Common myeloid progenitor, CD34-positive (primary cell): ENCODE results near the gene DHX8.

Experiments used
- CTCF ChIA-PET: fragments of 350-600 bp; sonication (Branson Sonifier 250); formaldehyde crosslinking; loops from one replicate; lab custom pipeline; 2021; ENCODE audit warnings: antibody characterized with exemption; lab: Charles Lee
- POLR2A ChIA-PET: fragments of 350-600 bp; sonication (Branson Sonifier 250); formaldehyde crosslinking; loops from one replicate; lab custom pipeline; 2021; ENCODE audit warnings: antibody characterized with exemption; lab: Charles Lee
- DNase-seq, 3 donors: peaks; one replicate each; pipeline versions ENCODE4 v3.0.0 to v3.0.0-alpha.2; 2013
- H3K27ac ChIP-seq, 2 experiments: 1 replicate in 1 of 2; 2 replicates in 1 of 2; pipeline ENCODE4 v1.7.0; 2013; ENCODE audit warnings: inconsistent platforms in 2 of 2, low read length in 2 of 2, mild to moderate bottlenecking in 2 of 2, low read depth in 1 of 2, moderate library complexity in 1 of 2; ENCODE audit not compliant: severe bottlenecking in 2 of 2, insufficient read depth in 1 of 2, poor library complexity in 1 of 2
- H3K27me3 ChIP-seq, 5 experiments: replicated peaks in 2 of 5; 1 replicate in 3 of 5; 2 replicates in 2 of 5; pipeline versions ENCODE4 v1.6.1 to v1.7.0; 2013; ENCODE audit warnings: low read length in 4 of 5, mild to moderate bottlenecking in 2 of 5, moderate library complexity in 2 of 5, inconsistent platforms in 1 of 5; ENCODE audit not compliant: insufficient read depth in 5 of 5, control insufficient read depth in 4 of 5
- H3K36me3 ChIP-seq, 4 experiments: 1 replicate in 2 of 4; 2 replicates in 2 of 4; pipeline versions ENCODE4 v1.6.1 to v1.7.0; 2013; ENCODE audit warnings: low read length in 3 of 4, control low read depth in 1 of 4, mild to moderate bottlenecking in 1 of 4; ENCODE audit not compliant: control insufficient read depth in 4 of 4, insufficient read depth in 4 of 4
- H3K4me1 ChIP-seq, 4 experiments: 1 replicate in 3 of 4; 2 replicates in 1 of 4; pipeline versions ENCODE4 v1.6.1 to v1.7.1; 2013; ENCODE audit warnings: low read length in 3 of 4, mild to moderate bottlenecking in 3 of 4, control low read depth in 1 of 4, inconsistent platforms in 1 of 4, moderate library complexity in 1 of 4; ENCODE audit not compliant: control insufficient read depth in 4 of 4, insufficient read depth in 4 of 4; ENCODE audit errors: control extremely low read depth in 1 of 4
- H3K4me3 ChIP-seq, 7 experiments: 1 replicate in 4 of 7; 2 replicates in 3 of 7; pipeline versions ENCODE4 v1.5.1 to v1.7.0; 2013; ENCODE audit warnings: mild to moderate bottlenecking in 7 of 7, low read length in 6 of 7, moderate library complexity in 6 of 7, inconsistent platforms in 2 of 7, low read depth in 2 of 7, control low read depth in 1 of 7; ENCODE audit not compliant: insufficient read depth in 4 of 7, control insufficient read depth in 1 of 7; ENCODE audit errors: extremely low read depth in 1 of 7
- H3K9me3 ChIP-seq, 5 experiments: 1 replicate in 4 of 5; 2 replicates in 1 of 5; pipeline versions ENCODE4 v1.6.1 to v1.7.1; 2013; ENCODE audit warnings: low read length in 4 of 5, mild to moderate bottlenecking in 2 of 5, inconsistent platforms in 1 of 5, low read depth in 1 of 5, moderate library complexity in 1 of 5; ENCODE audit not compliant: control insufficient read depth in 4 of 5, insufficient read depth in 2 of 5; ENCODE audit errors: control extremely low read depth in 1 of 5
- WGBS: methylation state at CpG from one replicate; pipeline ENCODE4 v1.1.5; 2013; ENCODE audit not compliant: insufficient coverage; 5-methylcytosine and 5-hydroxymethylcytosine counted together

DHX8 gene

GRCh38 chr17:43572368-43572980 is 88.7 kb downstream of the DHX8 start:
- Histone ChIP-seq H3K4me3 (no peak overlapping the region), H3K9me3 (peaks cover 0 to 2% (median 0%) of the 10 kb centered on the region in 5 experiments), H3K4me1 (no peaks in the 10 kb centered on the region), H3K27ac (no peak overlapping the region), H3K36me3 (no peaks in the 10 kb centered on the region), H3K27me3 (peaks cover 0 to 10% (median 0%) of the 10 kb centered on the region in 5 experiments)
- 96% methylated on average over 3 of the region's 5 CpGs for WGBS
- ChIA-PET POLR2A (no interaction called here), CTCF (interaction anchor here (0.7 to 1.6 kb wide), 2 partner anchors 121 to 195 kb away, joined by 3 to 4 read pairs; no protein-coding TSS in a partner anchor)
- no peak for DNase-seq

GRCh38 chr17:43573579-43574321 is 90.0 kb downstream of the DHX8 start:
- no peak overlapping the region for H3K27ac ChIP-seq
- H3K9me3 ChIP-seq, result peaks cover 0 to 2% (median 0%) of the 10 kb centered on the region in 5 experiments
- H3K36me3 ChIP-seq, result no peaks in the 10 kb centered on the region
- peaks cover 0 to 10% (median 0%) of the 10 kb centered on the region in 5 experiments for H3K27me3 ChIP-seq
- CTCF ChIA-PET, result interaction anchor here (0.7 to 8.5 kb wide), 6 partner anchors 110 to 242 kb away, joined by 3 to 89 read pairs (median 4); partner anchors contain the start of gene SOST
- POLR2A ChIA-PET, result no interaction called here
- DNase-seq, result no peak
- WGBS, result 84% methylated on average over 6 of the region's 7 CpGs
- H3K4me3 ChIP-seq, result no peak overlapping the region
- H3K4me1 ChIP-seq, result peaks cover 0 to 9% (median 4%) of the 10 kb centered on the region in 4 experiments

- H3K27me3 ChIP-seq, result peaks cover 0 to 10% (median 0%) of the 10 kb centered on the region in 5 experiments
- CTCF ChIA-PET, result interaction anchor here (0.9 to 8.5 kb wide), 6 partner anchors 31 to 192 kb away, joined by 3 to 89 read pairs (median 4); partner anchors contain the start of gene SOST
- H3K36me3 ChIP-seq, result no peaks in the 10 kb centered on the region
- no peaks in the 10 kb centered on the region for H3K9me3 ChIP-seq
- 93% methylated on average over 12 of the region's 13 CpGs for WGBS
- H3K4me3 ChIP-seq, result no peak overlapping the region
- no peak for DNase-seq
- no peak overlapping the region for H3K27ac ChIP-seq
- POLR2A ChIA-PET, result no interaction called here
- H3K4me1 ChIP-seq, result peaks cover 0 to 15% (median 8%) of the 10 kb centered on the region in 4 experiments
Measured at GRCh38 chr17:43574348-43574747, 90.6 kb downstream of the DHX8 start.

- 9% methylated on average over 3 of the region's 5 CpGs for WGBS
- no peak for DNase-seq
- no peak overlapping the region for H3K4me3 ChIP-seq
- H3K27me3 ChIP-seq, result peaks cover 0 to 8% (median 0%) of the 10 kb centered on the region in 5 experiments
- no peak overlapping the region for H3K27ac ChIP-seq
- no peaks in the 10 kb centered on the region for H3K9me3 ChIP-seq
- no peaks in the 10 kb centered on the region for H3K36me3 ChIP-seq
- ChIA-PET CTCF (interaction anchor here (0.9 to 8.5 kb wide), 8 partner anchors 32 to 191 kb away, joined by 3 to 89 read pairs (median 4); partner anchors contain the start of gene SOST), POLR2A (no interaction called here)
- H3K4me1 ChIP-seq, result peaks cover 0 to 17% (median 9%) of the 10 kb centered on the region in 4 experiments
Measured at GRCh38 chr17:43574896-43575525, 91.2 kb downstream of the DHX8 start.
